ENCODE results near the gene ISOC1. TPM values are rescaled to one million over a fixed set of nuclear protein-coding genes. Genes with fewer than 3 reads are reported as not detected.

ISOC1 gene
- total and polyA plus RNA-seq, 2 donors (not counting 1 experiment from before 2014, with no cell fraction given), result 7.5 to 10.6 TPM

DNA sequence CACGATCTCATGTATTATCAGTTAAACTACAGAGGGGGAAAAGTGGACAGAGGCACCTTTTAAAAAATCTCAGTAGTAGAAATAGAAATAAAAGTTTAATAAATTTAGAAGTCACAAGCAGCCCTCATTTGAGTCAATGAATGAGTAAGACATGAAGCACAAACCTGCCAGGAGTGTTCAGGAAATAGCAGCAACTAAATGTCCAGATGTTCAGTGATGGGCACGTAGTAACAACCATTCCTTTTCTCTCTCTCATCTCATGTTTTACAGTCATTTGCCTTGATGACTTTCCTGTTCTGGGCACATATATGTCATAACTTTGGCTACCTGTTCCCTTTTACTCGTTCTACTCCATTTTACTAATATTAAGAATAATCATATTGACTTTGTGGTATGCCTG lies 17.7 kb downstream of the ISOC1 start:
- H3K79me2 ChIP-seq (ENCODE audit: control insufficient read depth, insufficient read depth, low read length), result no peaks in the 10 kb centered on the region
- peaks cover 0 to 5% of the 10 kb centered on the region in 2 experiments for H3K36me3 ChIP-seq (replicated peaks in 1 of 2; ENCODE audit: control extremely low read depth in 1 of 2, control insufficient read depth in 1 of 2, extremely low read depth in 1 of 2, insufficient read depth in 2 of 2, low read length in 1 of 2)
- Mint-ChIP-seq H3K27ac (no peak overlapping the region), H3K4me3 (no peak overlapping the region), H3K9me3 (ENCODE audit: insufficient read depth) (no peaks in the 10 kb centered on the region), H3K27me3 (no peaks in the 10 kb centered on the region), H3K4me1 (no peaks in the 10 kb centered on the region)
- no peaks in the 10 kb centered on the region for H3K4me1 ChIP-seq (ENCODE audit: control insufficient read depth in 2 of 2, insufficient read depth in 2 of 2, low read length in 2 of 2)
- no peak overlapping the region for H3K27ac ChIP-seq (ENCODE audit: low read length in 2 of 2)
- no peak overlapping the region for H3K4me3 ChIP-seq (ENCODE audit: control extremely low read depth in 1 of 5, extremely low read depth in 1 of 5, insufficient read depth in 1 of 5, low read depth in 2 of 5, low read length in 4 of 5)
- CTCF ChIA-PET, result no interaction called here
- POLR2A ChIA-PET, result no interaction called here
- no peak overlapping the region for H2AFZ ChIP-seq (ENCODE audit: insufficient read depth, low read depth, low read length, poor library complexity, severe bottlenecking)
- H3K9ac ChIP-seq (ENCODE audit: low read length), result no peak overlapping the region
- DNase-seq (no peak), ATAC-seq (ENCODE audit: low read depth) (no peak)
- no peaks in the 10 kb centered on the region for H4K20me1 ChIP-seq (ENCODE audit: control insufficient read depth, insufficient read depth, low read length, poor library complexity, severe bottlenecking)
- WGBS (ENCODE audit: insufficient coverage), result 100% methylated on average over 1 of the region's 3 CpGs
- H3K9me3 ChIP-seq (ENCODE audit: control extremely low read depth in 1 of 3, control insufficient read depth in 2 of 3, insufficient read depth in 1 of 3, low read length in 2 of 3), result no peaks in the 10 kb centered on the region
- TF ChIP-seq EZH2 (IDR thresholded peaks at IDR 0.05; ENCODE audit: borderline replicate concordance, insufficient read depth, low read depth, low read length, poor library complexity, severe bottlenecking), result no peak
- TF ChIP-seq, protein P1, sequence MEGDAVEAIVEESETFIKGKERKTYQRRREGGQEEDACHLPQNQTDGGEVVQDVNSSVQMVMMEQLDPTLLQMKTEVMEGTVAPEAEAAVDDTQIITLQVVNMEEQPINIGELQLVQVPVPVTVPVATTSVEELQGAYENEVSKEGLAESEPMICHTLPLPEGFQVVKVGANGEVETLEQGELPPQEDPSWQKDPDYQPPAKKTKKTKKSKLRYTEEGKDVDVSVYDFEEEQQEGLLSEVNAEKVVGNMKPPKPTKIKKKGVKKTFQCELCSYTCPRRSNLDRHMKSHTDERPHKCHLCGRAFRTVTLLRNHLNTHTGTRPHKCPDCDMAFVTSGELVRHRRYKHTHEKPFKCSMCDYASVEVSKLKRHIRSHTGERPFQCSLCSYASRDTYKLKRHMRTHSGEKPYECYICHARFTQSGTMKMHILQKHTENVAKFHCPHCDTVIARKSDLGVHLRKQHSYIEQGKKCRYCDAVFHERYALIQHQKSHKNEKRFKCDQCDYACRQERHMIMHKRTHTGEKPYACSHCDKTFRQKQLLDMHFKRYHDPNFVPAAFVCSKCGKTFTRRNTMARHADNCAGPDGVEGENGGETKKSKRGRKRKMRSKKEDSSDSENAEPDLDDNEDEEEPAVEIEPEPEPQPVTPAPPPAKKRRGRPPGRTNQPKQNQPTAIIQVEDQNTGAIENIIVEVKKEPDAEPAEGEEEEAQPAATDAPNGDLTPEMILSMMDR (IDR thresholded peaks at IDR 0.05), result no peak
- no peaks in the 10 kb centered on the region for H3K27me3 ChIP-seq (replicated peaks in 1 of 4; ENCODE audit: control extremely low read depth in 1 of 4, control insufficient read depth in 3 of 4, insufficient read depth in 4 of 4, low read length in 3 of 4)
- no peak overlapping the region for H3K4me2 ChIP-seq (replicated peaks; ENCODE audit: low read depth, low read length, poor library complexity, severe bottlenecking)
- intact Hi-C loops (cut with micrococcal nuclease), result no loop called here

DNA sequence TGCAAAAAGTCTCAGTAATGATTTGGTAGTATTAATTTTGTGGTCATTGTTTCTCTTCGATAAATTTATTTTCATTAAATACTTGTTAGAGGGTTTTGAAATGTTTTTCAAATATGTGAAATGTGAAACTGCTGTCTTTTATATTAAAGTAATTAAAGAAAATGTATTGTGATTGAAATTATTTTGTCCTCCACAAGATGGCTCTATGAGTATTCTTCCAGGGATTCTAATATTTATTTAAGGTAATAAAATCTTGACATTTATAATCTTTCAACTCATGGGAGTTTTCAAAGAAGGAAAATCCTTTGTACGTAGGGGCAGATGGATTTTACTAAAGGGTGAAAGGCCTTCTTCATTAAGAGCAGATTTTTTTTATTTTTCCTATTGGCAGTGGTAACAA lies 19.3 kb downstream of the ISOC1 start:
- no peak overlapping the region for H2AFZ ChIP-seq (ENCODE audit: insufficient read depth, low read depth, low read length, poor library complexity, severe bottlenecking)
- POLR2A ChIA-PET, result no interaction called here
- no peak for ATAC-seq (ENCODE audit: low read depth)
- CTCF ChIA-PET, result no interaction called here
- no peaks in the 10 kb centered on the region for H3K27me3 ChIP-seq (replicated peaks in 1 of 4; ENCODE audit: control extremely low read depth in 1 of 4, control insufficient read depth in 3 of 4, insufficient read depth in 4 of 4, low read length in 3 of 4)
- H3K9ac ChIP-seq (ENCODE audit: low read length), result no peak overlapping the region
- no peaks in the 10 kb centered on the region for H4K20me1 ChIP-seq (ENCODE audit: control insufficient read depth, insufficient read depth, low read length, poor library complexity, severe bottlenecking)
- no peak for TF ChIP-seq EZH2 (IDR thresholded peaks at IDR 0.05; ENCODE audit: borderline replicate concordance, insufficient read depth, low read depth, low read length, poor library complexity, severe bottlenecking)
- TF ChIP-seq, protein P1 (IDR thresholded peaks at IDR 0.05), result no peak
- no peaks in the 10 kb centered on the region for H3K9me3 ChIP-seq (ENCODE audit: control extremely low read depth in 1 of 3, control insufficient read depth in 2 of 3, insufficient read depth in 1 of 3, low read length in 2 of 3)
- Mint-ChIP-seq H3K4me1 (no peaks in the 10 kb centered on the region), H3K27ac (no peak overlapping the region), H3K27me3 (no peaks in the 10 kb centered on the region), H3K4me3 (no peak overlapping the region), H3K9me3 (ENCODE audit: insufficient read depth) (no peaks in the 10 kb centered on the region)
- no peak overlapping the region for H3K4me2 ChIP-seq (replicated peaks; ENCODE audit: low read depth, low read length, poor library complexity, severe bottlenecking)
- DNase-seq, result no peak
- no peaks in the 10 kb centered on the region for H3K4me1 ChIP-seq (ENCODE audit: control insufficient read depth in 2 of 2, insufficient read depth in 2 of 2, low read length in 2 of 2)
- H3K36me3 ChIP-seq (replicated peaks in 1 of 2; ENCODE audit: control extremely low read depth in 1 of 2, control insufficient read depth in 1 of 2, extremely low read depth in 1 of 2, insufficient read depth in 2 of 2, low read length in 1 of 2), result peaks cover 0 to 5% of the 10 kb centered on the region in 2 experiments
- H3K4me3 ChIP-seq (ENCODE audit: control extremely low read depth in 1 of 5, extremely low read depth in 1 of 5, insufficient read depth in 1 of 5, low read depth in 2 of 5, low read length in 4 of 5), result no peak overlapping the region
- H3K27ac ChIP-seq (ENCODE audit: low read length in 2 of 2), result no peak overlapping the region
- intact Hi-C loops (cut with micrococcal nuclease), result no loop called here
- H3K79me2 ChIP-seq (ENCODE audit: control insufficient read depth, insufficient read depth, low read length), result no peaks in the 10 kb centered on the region
- WGBS (ENCODE audit: insufficient coverage), result no CpG with 5 or more reads among the region's 2 CpGs
